ENCODE data around the gene KRT71. TPM values are rescaled to one million over a fixed set of nuclear protein-coding genes. Genes with fewer than 3 reads are reported as not detected.

KRT71 gene
- total RNA-seq, 1 experiment from 2014 or later: not detected

DNA sequence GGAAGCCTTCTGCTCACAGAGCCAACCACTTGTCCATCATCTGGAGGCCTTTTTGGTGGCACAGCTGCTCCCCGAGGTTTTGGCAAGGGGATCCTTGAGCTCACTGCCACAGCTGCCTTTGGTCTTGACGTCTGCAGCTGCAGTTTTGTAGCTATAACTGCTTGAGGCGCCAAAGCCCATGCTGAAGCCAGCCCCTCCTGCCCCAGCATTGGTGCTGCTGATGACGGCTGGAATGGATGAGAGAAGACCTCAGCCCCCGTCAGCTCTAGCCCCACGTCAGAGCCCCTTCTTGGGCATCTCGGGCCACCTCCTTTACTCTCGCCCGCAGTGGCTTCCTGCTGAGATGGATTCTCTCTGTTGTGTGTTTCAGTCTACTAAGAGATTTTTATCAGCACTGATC, 33.0 kb upstream of the KRT71 start:
- H3K27ac ChIP-seq (ENCODE audit: low read length): no peak overlapping the region
- CTCF ChIA-PET: interaction anchor here (1.4 kb wide), 1 partner anchor 285 kb away, joined by 7 read pairs; no protein-coding TSS in a partner anchor
- in situ Hi-C loops (cut with HindIII; ENCODE audit: low pct_unique_long_range_greater_than_20kb, low sequenced_read_pairs): no loop called here
- H3K36me3 ChIP-seq (ENCODE audit: control insufficient read depth, insufficient read depth, low read length): no peaks in the 10 kb centered on the region
- peaks cover 2% of the 10 kb centered on the region; the same call in 1 of the 2 replicates for H3K27me3 ChIP-seq (ENCODE audit: control insufficient read depth, insufficient read depth, low read length)
- TF ChIP-seq POLR2AphosphoS5 (IDR thresholded peaks at IDR 0.05; ENCODE audit: low read depth, low read length) (no peak), SIN3A (IDR thresholded peaks at IDR 0.05; ENCODE audit: borderline replicate concordance, insufficient read depth, low read depth, low read length) (no peak), TCF7L2 (IDR thresholded peaks at IDR 0.05; ENCODE audit: low read depth, low read length) (no peak)
- TF ChIP-seq, protein P1, sequence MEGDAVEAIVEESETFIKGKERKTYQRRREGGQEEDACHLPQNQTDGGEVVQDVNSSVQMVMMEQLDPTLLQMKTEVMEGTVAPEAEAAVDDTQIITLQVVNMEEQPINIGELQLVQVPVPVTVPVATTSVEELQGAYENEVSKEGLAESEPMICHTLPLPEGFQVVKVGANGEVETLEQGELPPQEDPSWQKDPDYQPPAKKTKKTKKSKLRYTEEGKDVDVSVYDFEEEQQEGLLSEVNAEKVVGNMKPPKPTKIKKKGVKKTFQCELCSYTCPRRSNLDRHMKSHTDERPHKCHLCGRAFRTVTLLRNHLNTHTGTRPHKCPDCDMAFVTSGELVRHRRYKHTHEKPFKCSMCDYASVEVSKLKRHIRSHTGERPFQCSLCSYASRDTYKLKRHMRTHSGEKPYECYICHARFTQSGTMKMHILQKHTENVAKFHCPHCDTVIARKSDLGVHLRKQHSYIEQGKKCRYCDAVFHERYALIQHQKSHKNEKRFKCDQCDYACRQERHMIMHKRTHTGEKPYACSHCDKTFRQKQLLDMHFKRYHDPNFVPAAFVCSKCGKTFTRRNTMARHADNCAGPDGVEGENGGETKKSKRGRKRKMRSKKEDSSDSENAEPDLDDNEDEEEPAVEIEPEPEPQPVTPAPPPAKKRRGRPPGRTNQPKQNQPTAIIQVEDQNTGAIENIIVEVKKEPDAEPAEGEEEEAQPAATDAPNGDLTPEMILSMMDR (IDR thresholded peaks at IDR 0.05): no peak
- TF ChIP-seq, protein P2, sequence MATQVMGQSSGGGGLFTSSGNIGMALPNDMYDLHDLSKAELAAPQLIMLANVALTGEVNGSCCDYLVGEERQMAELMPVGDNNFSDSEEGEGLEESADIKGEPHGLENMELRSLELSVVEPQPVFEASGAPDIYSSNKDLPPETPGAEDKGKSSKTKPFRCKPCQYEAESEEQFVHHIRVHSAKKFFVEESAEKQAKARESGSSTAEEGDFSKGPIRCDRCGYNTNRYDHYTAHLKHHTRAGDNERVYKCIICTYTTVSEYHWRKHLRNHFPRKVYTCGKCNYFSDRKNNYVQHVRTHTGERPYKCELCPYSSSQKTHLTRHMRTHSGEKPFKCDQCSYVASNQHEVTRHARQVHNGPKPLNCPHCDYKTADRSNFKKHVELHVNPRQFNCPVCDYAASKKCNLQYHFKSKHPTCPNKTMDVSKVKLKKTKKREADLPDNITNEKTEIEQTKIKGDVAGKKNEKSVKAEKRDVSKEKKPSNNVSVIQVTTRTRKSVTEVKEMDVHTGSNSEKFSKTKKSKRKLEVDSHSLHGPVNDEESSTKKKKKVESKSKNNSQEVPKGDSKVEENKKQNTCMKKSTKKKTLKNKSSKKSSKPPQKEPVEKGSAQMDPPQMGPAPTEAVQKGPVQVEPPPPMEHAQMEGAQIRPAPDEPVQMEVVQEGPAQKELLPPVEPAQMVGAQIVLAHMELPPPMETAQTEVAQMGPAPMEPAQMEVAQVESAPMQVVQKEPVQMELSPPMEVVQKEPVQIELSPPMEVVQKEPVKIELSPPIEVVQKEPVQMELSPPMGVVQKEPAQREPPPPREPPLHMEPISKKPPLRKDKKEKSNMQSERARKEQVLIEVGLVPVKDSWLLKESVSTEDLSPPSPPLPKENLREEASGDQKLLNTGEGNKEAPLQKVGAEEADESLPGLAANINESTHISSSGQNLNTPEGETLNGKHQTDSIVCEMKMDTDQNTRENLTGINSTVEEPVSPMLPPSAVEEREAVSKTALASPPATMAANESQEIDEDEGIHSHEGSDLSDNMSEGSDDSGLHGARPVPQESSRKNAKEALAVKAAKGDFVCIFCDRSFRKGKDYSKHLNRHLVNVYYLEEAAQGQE (IDR thresholded peaks at IDR 0.05; ENCODE audit: insufficient read depth in 1 of 2, low read depth in 2 of 2, low read length in 1 of 2): no peak
- no peak for ATAC-seq
- no peak for DNase-seq (ENCODE audit: low read depth, low spot score)
- no TSS peak for BruUV-seq (replicated peaks)
- POLR2A ChIA-PET: no interaction called here
- H3K4me3 ChIP-seq (ENCODE audit: low read depth in 2 of 2, low read length in 2 of 2): no peak overlapping the region
- H3K9me3 ChIP-seq (ENCODE audit: control insufficient read depth, insufficient read depth, low read depth, low read length): no peaks in the 10 kb centered on the region
- H3K4me1 ChIP-seq (ENCODE audit: control insufficient read depth, insufficient read depth, low read length): no peaks in the 10 kb centered on the region
- intact Hi-C loops (cut with micrococcal nuclease; ENCODE audit: unreplicated experiment): loop anchor here (10.0 kb wide), 1 partner anchor 441 kb away; no protein-coding TSS in a partner anchor

DNA sequence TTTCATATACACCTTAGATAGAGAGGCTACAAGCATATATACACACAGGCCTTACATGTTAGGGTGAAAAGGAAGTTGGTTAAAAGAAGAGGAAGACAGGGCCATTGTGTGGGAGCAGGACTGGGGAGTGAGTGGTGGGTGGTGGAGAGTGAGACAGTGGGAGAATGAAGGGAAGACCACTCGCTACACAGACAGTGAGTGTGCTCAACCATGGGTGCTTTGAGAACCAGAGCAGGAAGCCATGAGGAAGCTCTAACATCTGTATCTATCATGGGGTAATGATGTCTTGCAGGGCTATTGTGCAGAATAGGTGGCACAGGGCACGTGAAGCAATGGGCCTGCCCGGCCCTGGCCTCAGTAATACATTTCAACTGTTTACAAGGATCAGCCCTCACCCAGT, 32.1 kb upstream of the KRT71 start:
- H3K4me1 ChIP-seq (ENCODE audit: control insufficient read depth, insufficient read depth, low read length): no peaks in the 10 kb centered on the region
- CTCF ChIA-PET: interaction anchor here (0.7 to 1.5 kb wide), 3 partner anchors 194 to 286 kb away, joined by 3 to 7 read pairs (median 4); no protein-coding TSS in a partner anchor
- POLR2A ChIA-PET: no interaction called here
- H3K27ac ChIP-seq (ENCODE audit: low read length): no peak overlapping the region
- no peak overlapping the region for H3K4me3 ChIP-seq (ENCODE audit: low read depth in 2 of 2, low read length in 2 of 2)
- DNase-seq (ENCODE audit: low read depth, low spot score) (no peak), ATAC-seq (no peak)
- no TSS peak for BruUV-seq (replicated peaks)
- H3K36me3 ChIP-seq (ENCODE audit: control insufficient read depth, insufficient read depth, low read length): no peaks in the 10 kb centered on the region
- no peaks in the 10 kb centered on the region for H3K9me3 ChIP-seq (ENCODE audit: control insufficient read depth, insufficient read depth, low read depth, low read length)
- TF ChIP-seq SIN3A (IDR thresholded peaks at IDR 0.05; ENCODE audit: borderline replicate concordance, insufficient read depth, low read depth, low read length): no peak
- TF ChIP-seq, protein P2 (IDR thresholded peaks at IDR 0.05; ENCODE audit: insufficient read depth in 1 of 2, low read depth in 2 of 2, low read length in 1 of 2): no peak
- no peak for TF ChIP-seq POLR2AphosphoS5 (IDR thresholded peaks at IDR 0.05; ENCODE audit: low read depth, low read length)
- in situ Hi-C loops (cut with HindIII; ENCODE audit: low pct_unique_long_range_greater_than_20kb, low sequenced_read_pairs): no loop called here
- H3K27me3 ChIP-seq (ENCODE audit: control insufficient read depth, insufficient read depth, low read length): peaks cover 5% of the 10 kb centered on the region
- intact Hi-C loops (cut with micrococcal nuclease; ENCODE audit: unreplicated experiment): loop anchor here (10.0 kb wide), 1 partner anchor 440 kb away; no protein-coding TSS in a partner anchor

Measured in Panc1 (cell line).